HFFc6 (cell line): Measurements from ENCODE around the gene CAV1. TPM values are rescaled to one million over a fixed set of nuclear protein-coding genes. Genes with fewer than 3 reads are reported as not detected.

Source experiments
- DNase-seq: peaks from one replicate; pipeline ENCODE4 v3.0.0-alpha.2; 2018
- H3K27ac Mint-ChIP-seq: 2 replicates; pipeline ENCODE4 v1.8.0; 2020; ENCODE audit warnings: mild to moderate bottlenecking, mixed read lengths
- H3K27me3 Mint-ChIP-seq: 2 replicates; pipeline ENCODE4 v1.8.0; 2021; ENCODE audit warnings: mild to moderate bottlenecking, moderate library complexity, mixed read lengths; ENCODE audit not compliant: insufficient read depth
- H3K36me3 Mint-ChIP-seq: 2 replicates; pipeline ENCODE4 v1.8.0; 2021; ENCODE audit warnings: low read depth, mixed read lengths
- H3K4me1 Mint-ChIP-seq: 2 replicates; pipeline ENCODE4 v1.8.0; 2020; ENCODE audit warnings: low read depth, mixed read lengths
- H3K4me3 Mint-ChIP-seq: 2 replicates; pipeline ENCODE4 v1.8.0; 2020; ENCODE audit warnings: mild to moderate bottlenecking, moderate library complexity, mixed read lengths
- H3K9me3 Mint-ChIP-seq: 2 replicates; pipeline ENCODE4 v1.8.0; 2020; ENCODE audit warnings: mild to moderate bottlenecking, mixed read lengths
- total RNA-seq, 6 experiments: library from RNA; stranded (reverse); fragmentation: NEBNext Ultra II Directional; extraction: Animal tissue kit (Norgen Biotek cat#: 25700); gene quantifications; 2 replicates in 1 of 6; 3 replicates in 5 of 6; pipeline ENCODE4 v1.2.3, GENCODE V29; 2021
- TF ChIP-seq, protein P1 (sequence below): fragments of 200-600 bp; sonication (generic); IDR thresholded peaks from 2 replicates; pipeline ENCODE4 v1.5.0; 2021; ENCODE audit warnings: antibody characterized with exemption, mild to moderate bottlenecking

CAV1 gene
- total RNA-seq, 6 experiments from 2014 or later = 938 to 1,171 (median 1,076) TPM

DNA sequence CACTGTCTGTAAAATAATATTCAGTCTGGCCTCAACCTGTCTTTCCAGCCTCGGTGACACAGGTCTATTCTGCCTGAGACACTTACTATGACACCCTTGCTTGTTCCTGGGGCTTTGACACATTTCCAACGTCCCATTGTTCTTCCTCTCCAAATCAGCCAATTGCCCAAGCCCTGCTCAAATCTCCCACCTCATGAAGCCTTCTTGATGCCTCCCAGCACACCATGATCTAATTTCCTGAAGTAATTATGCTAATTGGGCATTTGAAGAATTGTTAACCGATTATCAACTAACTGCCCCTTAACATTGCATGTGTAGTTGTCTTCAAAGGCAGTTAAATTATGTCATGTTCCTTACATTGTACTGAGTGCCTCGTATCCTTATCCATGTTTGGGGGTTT lies 33.1 kb downstream of the CAV1 start:
- H3K4me3 Mint-ChIP-seq = no peak overlapping the region
- no peaks in the 10 kb centered on the region for H3K9me3 Mint-ChIP-seq
- H3K27me3 Mint-ChIP-seq = peaks cover 9% of the 10 kb centered on the region
- H3K27ac Mint-ChIP-seq = peak overlapping the region; percentile 57
- no peak for DNase-seq
- peaks cover 95% of the 10 kb centered on the region for H3K4me1 Mint-ChIP-seq
- TF ChIP-seq, protein P1, sequence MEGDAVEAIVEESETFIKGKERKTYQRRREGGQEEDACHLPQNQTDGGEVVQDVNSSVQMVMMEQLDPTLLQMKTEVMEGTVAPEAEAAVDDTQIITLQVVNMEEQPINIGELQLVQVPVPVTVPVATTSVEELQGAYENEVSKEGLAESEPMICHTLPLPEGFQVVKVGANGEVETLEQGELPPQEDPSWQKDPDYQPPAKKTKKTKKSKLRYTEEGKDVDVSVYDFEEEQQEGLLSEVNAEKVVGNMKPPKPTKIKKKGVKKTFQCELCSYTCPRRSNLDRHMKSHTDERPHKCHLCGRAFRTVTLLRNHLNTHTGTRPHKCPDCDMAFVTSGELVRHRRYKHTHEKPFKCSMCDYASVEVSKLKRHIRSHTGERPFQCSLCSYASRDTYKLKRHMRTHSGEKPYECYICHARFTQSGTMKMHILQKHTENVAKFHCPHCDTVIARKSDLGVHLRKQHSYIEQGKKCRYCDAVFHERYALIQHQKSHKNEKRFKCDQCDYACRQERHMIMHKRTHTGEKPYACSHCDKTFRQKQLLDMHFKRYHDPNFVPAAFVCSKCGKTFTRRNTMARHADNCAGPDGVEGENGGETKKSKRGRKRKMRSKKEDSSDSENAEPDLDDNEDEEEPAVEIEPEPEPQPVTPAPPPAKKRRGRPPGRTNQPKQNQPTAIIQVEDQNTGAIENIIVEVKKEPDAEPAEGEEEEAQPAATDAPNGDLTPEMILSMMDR = no peak
- H3K36me3 Mint-ChIP-seq = peaks cover 85% of the 10 kb centered on the region

GRCh38 chr7:116560021-116560970 lies 35.5 kb downstream of the CAV1 start:
- Mint-ChIP-seq H3K4me1 (peaks cover 92% of the 10 kb centered on the region), H3K4me3 (no peak overlapping the region; the same call in 1 of the 2 replicates), H3K27me3 (peaks cover 7% of the 10 kb centered on the region), H3K27ac (peak overlapping the region; percentile 75), H3K36me3 (peaks cover 61% of the 10 kb centered on the region), H3K9me3 (no peaks in the 10 kb centered on the region)
- DNase-seq = no peak
- TF ChIP-seq, protein P1 = no peak

GRCh38 chr7:116561697-116562483 lies 37.1 kb downstream of the CAV1 start:
- DNase-seq = peak; percentile 42
- peaks cover 54% of the 10 kb centered on the region for H3K36me3 Mint-ChIP-seq
- H3K4me3 Mint-ChIP-seq = peak overlapping the region; percentile 9; the same call in 1 of the 2 replicates
- H3K27me3 Mint-ChIP-seq = peaks cover 7% of the 10 kb centered on the region
- H3K4me1 Mint-ChIP-seq = peaks cover 89% of the 10 kb centered on the region
- H3K9me3 Mint-ChIP-seq = no peaks in the 10 kb centered on the region
- TF ChIP-seq, protein P1 = no peak
- H3K27ac Mint-ChIP-seq = peak overlapping the region; percentile 49

DNA sequence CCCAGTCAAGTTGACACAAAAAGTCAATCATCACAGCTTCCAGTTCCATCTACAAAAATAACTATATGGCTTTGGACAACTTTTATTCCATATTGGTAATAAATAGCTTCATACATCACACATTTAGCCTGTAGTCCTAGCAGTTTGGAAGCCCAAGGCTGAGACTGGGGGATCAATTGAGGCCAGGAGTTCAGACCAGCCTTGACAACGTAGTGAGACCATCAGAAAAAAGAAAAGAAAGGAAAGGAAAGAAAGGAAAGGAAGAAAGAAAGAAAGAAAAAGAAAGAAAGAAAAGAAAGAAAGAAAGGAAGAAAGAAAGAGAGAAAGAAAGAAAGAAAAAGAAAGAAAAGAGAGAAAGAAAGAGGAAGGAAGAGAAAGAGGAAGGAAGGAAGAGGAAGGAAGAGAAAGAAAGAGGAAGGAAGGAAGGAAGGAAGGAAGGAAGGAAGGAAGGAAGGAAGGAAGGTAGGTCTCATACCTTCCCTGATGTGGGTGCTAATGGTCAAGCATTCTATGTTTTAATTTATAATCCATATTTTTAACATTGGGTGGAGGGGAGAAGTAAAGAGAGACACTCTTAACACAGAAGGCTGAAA lies 37.8 kb downstream of the CAV1 start:
- Mint-ChIP-seq H3K27ac (peak overlapping the region; percentile 49), H3K9me3 (no peaks in the 10 kb centered on the region), H3K4me1 (peaks cover 85% of the 10 kb centered on the region), H3K36me3 (peaks cover 47% of the 10 kb centered on the region), H3K4me3 (peak overlapping the region; percentile 12; the same call in 1 of the 2 replicates), H3K27me3 (peaks cover 7% of the 10 kb centered on the region)
- DNase-seq = no peak
- TF ChIP-seq, protein P1 = no peak

DNA sequence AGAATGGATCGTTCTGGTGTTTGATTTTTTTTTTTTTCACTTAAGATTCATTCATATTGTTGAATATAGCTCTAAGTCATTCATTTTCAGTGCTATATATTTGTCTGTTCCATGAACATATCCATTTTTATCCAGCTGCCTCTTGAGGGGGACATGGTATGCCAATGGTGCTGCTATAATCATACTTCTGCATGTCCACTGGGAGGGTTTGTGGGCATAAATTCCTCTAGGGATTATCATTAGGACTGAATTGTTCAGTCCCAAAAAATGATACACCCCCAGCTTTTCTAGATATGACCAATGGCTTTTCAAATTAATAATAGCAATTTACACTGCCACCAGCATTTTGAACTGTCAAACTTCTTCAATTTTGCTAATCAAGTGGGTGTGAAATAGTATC lies 41.1 kb downstream of the CAV1 start:
- H3K36me3 Mint-ChIP-seq = peaks cover 15% of the 10 kb centered on the region
- no peak overlapping the region for H3K4me3 Mint-ChIP-seq
- peak overlapping the region; percentile 47 for H3K27ac Mint-ChIP-seq
- H3K9me3 Mint-ChIP-seq = no peaks in the 10 kb centered on the region
- DNase-seq = no peak
- H3K27me3 Mint-ChIP-seq = peaks cover 7% of the 10 kb centered on the region
- TF ChIP-seq, protein P1 = no peak
- peaks cover 85% of the 10 kb centered on the region for H3K4me1 Mint-ChIP-seq
